GM12872 (cell line): Measurements from ENCODE around the gene GLIS2.

Experiments
- TF ChIP-seq, protein P1 (sequence below): IDR thresholded peaks from 3 replicates; pipeline ENCODE4 v1.5.1; 2011; ENCODE audit warnings: low read depth, mild to moderate bottlenecking, low read length, moderate library complexity; ENCODE audit not compliant: insufficient read depth

Gene GLIS2

GRCh38 chr16:4383591-4384444 lies 68.0 kb downstream of the GLIS2 start:
- TF ChIP-seq, protein P1, sequence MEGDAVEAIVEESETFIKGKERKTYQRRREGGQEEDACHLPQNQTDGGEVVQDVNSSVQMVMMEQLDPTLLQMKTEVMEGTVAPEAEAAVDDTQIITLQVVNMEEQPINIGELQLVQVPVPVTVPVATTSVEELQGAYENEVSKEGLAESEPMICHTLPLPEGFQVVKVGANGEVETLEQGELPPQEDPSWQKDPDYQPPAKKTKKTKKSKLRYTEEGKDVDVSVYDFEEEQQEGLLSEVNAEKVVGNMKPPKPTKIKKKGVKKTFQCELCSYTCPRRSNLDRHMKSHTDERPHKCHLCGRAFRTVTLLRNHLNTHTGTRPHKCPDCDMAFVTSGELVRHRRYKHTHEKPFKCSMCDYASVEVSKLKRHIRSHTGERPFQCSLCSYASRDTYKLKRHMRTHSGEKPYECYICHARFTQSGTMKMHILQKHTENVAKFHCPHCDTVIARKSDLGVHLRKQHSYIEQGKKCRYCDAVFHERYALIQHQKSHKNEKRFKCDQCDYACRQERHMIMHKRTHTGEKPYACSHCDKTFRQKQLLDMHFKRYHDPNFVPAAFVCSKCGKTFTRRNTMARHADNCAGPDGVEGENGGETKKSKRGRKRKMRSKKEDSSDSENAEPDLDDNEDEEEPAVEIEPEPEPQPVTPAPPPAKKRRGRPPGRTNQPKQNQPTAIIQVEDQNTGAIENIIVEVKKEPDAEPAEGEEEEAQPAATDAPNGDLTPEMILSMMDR = no peak

- TF ChIP-seq, protein P1 = no peak
Measured at GRCh38 chr16:4384509-4384942, 68.7 kb downstream of the GLIS2 start.

DNA sequence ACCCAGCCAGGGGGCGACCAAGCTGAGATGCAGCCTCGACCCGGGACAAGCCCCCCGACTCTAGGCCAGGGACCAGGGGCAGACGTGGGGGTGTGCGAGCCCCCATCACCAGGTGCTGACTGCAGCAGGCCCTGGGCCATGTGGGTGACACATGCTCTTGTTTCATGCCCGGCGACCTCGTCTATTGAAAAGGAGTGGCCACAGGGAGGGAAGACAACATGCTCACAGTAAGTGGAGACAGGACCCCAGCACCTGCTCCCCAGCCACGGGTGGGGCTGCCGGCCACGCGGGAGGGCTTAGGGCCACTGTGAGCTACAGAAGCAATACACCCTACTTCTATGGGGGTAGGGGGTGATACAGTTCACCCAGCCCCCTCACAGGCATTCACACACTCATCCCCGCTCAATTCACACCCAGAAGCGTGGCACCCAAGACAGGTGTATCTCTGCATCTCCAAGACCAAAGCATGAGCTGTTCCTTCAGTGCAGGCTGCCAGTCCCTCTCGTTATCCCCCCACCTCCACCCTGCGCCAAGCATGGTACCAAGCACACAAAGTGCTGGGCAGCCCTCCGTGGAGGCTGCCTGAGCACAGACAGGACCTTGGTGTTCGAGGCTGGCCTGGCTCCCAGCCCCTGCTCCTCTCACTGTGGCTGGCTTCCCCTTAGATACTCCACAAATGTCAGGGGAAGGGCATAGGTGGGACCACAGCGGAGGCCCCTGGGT lies 69.4 kb downstream of the GLIS2 start:
- TF ChIP-seq, protein P1 = no peak

DNA sequence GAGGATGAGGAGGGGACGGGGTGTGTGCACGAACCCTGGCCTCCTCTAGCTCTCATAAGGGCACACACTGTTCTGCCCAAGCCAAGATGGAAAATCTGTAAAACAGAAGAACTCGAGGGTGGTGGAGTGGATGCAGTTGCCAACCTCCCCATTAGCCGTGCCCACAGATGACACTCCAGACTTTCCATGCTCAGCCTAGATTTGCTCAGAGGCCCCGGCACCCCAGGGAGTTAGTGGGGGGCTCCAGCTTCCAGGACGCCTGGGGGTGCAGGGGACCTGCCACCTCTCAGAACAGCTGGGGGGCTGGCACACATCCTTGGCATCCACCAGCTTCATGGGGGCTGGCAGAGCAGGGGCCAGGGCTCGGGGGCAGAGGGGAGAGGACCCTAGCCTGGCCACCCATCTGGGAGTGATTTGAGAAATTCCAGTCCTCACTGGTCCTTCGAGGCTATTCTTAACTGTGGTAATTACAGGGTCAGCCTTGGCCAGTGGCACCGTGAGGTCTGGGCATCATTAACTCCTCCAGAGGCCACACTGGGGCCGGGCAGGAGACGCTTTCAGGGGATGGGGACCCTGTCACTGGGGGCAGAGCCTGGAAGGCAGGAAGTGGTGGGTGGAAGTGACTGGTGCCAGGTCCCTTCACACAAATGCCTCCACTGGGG lies 70.1 kb downstream of the GLIS2 start:
- TF ChIP-seq, protein P1 = no peak

DNA sequence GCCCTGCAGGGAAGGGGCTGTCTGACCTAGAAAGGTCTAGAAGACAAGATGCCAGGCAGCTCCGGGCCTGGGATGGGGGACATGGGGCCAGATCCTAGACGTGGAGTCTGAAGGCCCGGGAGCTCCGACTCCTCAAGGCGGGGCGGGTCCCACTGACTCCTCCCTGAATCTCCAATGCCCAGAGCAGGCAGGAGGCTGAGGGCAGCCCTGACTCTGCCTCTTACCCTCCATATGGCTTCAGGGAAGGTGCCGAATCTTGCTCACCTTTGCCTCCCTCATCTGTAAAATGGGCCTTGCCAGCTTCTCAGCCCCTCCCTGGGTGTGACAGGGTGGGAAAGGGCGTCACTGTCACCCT lies 70.6 kb downstream of the GLIS2 start:
- TF ChIP-seq, protein P1 = no peak

DNA sequence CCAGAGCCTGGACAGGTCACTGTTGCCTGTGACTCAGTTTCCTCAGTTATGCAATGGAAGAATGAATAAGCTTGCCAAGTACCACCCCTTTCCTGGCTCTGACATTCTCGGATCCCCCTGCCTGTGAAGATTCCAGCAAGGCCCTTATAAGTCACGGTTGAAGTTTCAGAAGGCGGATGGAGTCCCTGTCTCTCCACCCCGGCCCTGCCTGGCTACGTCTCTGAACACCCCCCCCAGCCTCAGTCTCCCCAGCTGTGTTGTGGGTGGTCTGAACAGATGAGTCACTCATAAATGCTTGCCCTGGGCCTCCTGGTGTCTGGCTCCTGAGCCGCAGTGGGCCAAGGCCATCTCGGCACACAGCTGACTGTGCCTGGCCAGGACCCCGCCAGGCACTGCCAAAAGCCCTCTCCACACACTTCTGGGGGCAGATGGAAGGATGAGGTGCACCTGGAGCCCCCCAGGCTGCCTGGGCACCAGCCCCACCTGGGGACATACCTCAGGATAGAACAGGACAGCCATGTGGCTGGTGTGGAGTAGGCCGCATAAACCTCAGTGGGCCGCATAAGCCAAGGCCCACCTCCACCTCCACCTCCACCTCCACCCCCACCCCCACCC lies 71.2 kb downstream of the GLIS2 start:
- TF ChIP-seq, protein P1 = no peak

- TF ChIP-seq, protein P1 = no peak
Measured at GRCh38 chr16:4387781-4388180, 71.9 kb downstream of the GLIS2 start.
